GM15510 (cell line): ENCODE measurements around the gene COL5A1.

Experiments used
- POLR2A ChIP-seq: IDR thresholded peaks from 3 replicates; pipeline ENCODE4 v1.6.1; 2011; ENCODE audit warnings: borderline replicate concordance; ENCODE audit not compliant: insufficient read length; ENCODE audit errors: extremely low read depth

The COL5A1 gene

DNA sequence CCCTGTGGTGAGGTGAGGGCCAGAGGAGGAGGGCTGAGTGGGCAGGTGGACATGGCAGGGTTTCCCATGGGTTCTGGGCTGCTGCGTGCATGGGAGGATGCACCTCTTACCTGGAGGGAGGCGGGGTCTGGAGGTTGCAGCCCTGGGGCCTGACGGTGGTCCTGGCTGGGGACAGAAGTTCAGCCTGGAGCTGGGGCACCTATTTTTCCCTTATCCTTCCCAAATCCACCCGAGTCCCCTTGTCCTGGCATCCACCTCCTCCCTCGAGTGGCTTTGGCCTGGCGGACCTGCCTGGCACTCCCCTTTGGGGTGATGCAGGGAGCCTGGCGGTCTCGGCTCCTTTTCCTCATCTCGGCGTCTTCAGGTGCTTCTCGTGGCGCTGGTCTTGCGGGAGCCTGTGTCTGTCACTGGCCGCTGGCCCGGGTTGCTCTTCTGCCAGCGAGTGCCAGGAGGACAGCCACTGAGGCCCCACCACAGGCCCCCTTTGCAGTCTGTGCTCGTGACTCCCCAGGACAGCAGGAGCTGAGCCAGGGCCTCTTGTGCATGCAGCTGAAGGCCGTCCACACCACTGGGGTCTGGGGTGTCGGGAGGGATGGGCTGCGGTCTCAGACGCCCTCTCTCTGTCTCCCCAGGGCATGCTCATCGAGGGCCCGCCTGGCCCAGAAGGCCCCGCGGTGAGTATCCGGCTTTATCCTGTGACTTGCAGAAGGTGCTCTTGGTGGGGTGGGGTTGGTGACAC lies 96.4 kb downstream of the COL5A1 start:
- no peak for TF ChIP-seq POLR2A

DNA sequence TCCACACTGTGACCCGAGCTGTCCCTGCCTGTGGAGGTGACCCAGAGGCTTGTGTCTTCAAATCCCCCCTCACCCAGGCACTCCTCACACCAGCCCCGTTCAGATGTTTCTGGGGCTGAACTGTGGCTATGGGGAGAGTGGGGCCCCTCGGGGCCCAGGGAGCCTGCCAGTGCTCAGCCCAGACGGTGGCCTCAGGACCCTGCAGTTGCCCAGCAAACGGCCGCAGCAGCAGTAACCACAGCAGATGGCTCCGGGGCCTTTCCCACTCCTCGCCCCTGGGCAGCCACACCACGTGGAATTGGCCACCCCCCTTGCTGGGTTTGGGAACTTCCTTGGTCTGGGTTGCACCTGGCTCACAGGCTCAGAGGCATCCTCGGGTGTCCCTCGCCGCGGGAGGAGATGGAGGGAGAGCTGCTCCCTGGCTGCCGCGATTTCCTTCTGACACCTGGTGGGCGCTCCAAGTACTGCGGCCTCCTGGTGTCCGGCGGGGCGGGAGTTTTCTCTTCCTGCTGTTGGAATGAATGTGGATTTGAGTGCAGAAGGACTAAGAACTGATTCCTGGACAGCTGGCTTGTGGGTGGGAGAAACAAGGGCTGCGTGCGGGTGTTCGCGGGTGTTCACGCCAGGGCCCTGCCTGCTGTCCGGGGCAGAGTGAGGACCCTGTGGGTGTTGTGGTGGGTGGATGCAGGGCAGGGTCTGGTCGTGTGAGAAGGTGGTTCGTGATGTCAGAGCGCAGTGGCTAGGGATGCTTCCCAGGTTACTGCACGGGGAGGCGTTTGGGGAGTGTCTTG lies 97.5 kb downstream of the COL5A1 start:
- no peak for TF ChIP-seq POLR2A

DNA sequence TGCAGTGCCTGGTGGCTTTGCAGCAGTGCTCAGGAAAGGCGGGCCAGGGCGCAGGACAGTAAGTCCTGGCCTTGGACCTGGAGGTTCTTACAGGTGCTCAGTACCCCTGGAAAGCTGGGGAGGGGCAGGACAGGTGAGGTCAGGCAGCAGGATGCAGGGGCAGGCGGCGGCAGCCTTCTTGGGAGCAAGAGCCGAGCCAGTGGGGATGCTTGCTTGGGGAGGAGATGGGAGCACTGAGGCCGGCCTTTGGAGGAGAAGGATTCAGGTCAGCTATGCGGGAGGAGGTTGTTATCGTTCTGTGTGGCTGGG lies 98.0 kb downstream of the COL5A1 start:
- no peak for TF ChIP-seq POLR2A

- TF ChIP-seq POLR2A, result no peak
Observed at GRCh38 chr9:134740071-134740470, 98.5 kb downstream of the COL5A1 start.

- TF ChIP-seq POLR2A, result no peak
Observed at GRCh38 chr9:134741846-134742245, 100.2 kb downstream of the COL5A1 start.

GRCh38 chr9:134742822-134743535 lies 101.4 kb downstream of the COL5A1 start:
- TF ChIP-seq POLR2A, result no peak

DNA sequence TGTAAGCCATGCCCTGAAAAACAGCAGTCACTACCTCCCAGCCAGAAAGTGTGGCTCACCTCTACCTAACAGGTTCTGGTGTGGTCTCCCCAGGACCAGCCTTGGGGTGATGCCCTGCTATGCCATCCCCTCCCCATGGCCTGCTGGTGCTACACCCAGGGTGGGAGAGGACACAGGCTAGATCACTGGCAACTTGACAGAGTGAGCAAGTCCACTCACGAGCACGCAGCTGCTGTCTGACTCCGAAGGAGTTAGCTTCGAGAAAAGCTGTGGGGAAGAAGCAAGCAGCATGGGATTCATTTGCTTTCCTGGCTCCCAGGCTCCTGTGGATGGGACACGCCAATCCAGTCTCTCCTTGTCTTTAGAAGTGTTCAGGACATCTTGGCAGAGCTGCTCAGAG lies 102.2 kb downstream of the COL5A1 start:
- TF ChIP-seq POLR2A, result no peak

DNA sequence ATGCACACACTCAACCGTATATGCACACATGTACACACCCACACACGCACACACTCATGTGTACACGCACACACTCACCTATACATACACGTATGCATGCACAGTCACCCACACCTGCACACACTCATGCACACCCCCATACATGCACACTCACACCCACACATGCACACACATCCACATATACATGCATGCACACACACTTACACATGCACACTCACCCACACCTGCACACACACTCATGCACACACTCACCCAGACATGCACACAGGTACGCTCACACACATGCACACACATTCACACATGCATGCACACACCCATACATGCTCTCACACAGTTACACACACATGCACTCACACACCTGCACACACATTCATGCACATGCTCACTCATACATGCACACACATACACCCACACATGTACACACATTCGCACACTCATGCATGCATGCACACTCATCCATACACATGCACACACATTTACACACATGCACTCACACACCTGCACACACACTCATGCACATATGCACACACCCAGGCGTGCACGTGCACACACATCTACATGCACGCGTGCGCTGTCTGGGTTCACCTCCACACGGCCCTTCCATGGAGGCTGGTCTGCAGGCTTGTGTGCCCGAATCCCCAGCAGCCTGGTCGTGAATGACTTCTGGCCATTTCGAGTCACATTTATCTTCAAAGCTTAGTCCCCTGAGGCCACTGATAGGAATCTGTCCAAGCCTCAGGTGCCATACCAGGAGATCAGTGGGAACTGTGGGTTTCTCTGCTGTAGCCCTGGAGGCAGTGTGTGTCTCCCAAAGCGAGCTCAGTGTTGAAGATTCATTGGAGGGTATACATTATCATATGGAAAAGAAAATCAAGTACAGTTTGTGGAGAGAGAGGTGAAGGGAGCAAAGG lies 103.0 kb downstream of the COL5A1 start:
- TF ChIP-seq POLR2A, result no peak

- no peak for TF ChIP-seq POLR2A
Observed at GRCh38 chr9:134747951-134748489, 106.4 kb downstream of the COL5A1 start.

GRCh38 chr9:134748591-134748990 lies 107.0 kb downstream of the COL5A1 start:
- no peak for TF ChIP-seq POLR2A

DNA sequence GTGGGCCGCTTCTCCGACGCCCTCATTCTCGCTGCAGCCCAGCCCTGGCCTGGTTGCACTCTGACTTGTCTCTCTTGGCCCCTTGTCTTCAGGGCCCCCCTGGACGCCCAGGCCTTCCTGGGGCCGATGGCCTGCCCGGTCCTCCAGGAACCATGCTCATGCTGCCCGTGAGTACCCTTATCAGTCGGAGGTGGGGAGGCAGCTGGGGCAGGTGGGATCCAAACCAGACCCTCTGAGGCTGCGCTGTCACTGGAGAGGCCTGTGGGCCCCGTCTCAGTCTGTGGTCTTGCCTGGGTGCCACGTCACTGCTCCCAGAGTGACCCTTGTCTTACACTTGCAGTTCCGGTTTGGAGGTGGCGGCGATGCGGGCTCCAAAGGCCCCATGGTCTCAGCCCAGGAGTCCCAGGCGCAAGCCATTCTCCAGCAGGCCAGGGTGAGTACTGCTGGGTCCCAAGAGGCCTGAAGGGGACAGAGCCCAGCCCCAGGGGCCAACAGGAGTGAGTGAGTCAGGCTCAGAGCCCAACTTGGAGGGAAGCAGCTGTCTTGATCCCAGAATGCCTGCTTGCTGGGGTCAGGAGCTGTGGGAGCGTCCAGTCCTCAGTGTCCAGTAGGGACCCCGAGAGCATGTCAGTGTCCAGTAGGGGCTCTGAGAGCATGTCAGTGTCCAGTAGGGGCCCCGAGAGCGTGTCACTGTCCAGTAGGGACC lies 109.0 kb downstream of the COL5A1 start:
- TF ChIP-seq POLR2A, result no peak

DNA sequence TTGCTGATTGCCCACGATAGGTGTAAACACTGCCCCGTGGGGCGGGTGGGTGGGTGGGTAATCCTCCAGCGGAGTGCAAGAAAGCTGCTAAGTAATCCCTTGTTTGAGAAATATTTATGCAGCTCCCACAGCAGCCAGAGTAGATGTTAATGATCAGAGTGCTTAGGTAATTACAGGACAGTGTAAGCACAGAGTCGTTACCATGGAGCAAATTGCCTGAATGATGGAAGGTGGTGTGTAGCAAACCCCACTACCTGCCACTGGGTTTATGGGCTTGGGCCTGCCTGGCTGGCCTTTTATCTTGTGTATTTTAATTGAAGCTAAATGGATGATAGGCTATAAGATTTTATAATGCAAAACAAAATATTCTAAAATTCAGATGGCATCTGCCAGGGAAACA lies 110.0 kb downstream of the COL5A1 start:
- no peak for TF ChIP-seq POLR2A

DNA sequence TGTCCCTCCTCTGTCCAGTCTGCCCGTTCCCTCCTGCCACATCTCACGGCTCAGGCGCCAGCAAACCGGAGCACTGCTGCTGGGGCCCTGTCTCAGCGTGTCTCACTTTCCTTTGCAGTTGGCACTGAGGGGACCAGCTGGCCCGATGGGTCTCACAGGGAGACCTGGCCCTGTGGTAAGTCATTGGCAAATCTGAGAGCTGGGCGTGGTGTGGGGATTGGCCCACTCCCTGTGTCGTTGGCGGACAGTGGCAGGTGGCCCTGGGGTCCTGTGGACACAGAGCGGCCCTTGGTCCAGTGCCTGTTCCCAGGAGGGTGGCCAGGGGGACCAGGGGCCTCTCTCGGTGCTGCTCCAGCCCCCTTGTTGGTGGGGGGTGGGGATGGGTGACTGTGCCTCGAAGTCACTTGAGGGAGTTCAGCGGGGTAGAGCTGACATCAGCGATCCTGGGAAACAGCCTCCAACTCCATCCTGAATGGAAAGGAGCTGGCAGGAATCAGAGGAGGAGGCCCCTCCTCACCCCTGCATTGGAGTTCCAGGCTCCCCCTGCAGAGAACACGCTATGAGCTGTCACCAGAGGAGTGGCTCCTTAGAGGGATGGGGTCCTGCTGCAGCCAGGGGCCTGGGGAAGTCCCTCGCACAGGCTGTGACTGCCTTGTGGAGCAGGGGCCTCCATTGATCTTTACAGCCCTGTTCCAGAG lies 111.0 kb downstream of the COL5A1 start:
- TF ChIP-seq POLR2A, result no peak
